Activated CD8-positive, alpha-beta memory T cell treated with anti-CD3 and anti-CD28 coated beads for 36 hours (primary cell): Measurements from ENCODE around the gene HDAC8. TPM values are rescaled to one million over a fixed set of nuclear protein-coding genes. Genes with fewer than 3 reads are reported as not detected.

ENCODE experiments used
- CTCF ChIA-PET: fragments of 350-600 bp; sonication (Branson Sonifier 250); formaldehyde crosslinking; loops from one replicate; lab custom pipeline; 2021; ENCODE audit warnings: antibody characterized with exemption; lab: Charles Lee
- POLR2A ChIA-PET: fragments of 350-600 bp; sonication (Branson Sonifier 250); formaldehyde crosslinking; loops from one replicate; lab custom pipeline; 2021; ENCODE audit warnings: antibody characterized with exemption; lab: Charles Lee
- total RNA-seq, 2 experiments: library from RNA; stranded (reverse); gene quantifications; one replicate each; pipeline ENCODE4 v1.2.3, GENCODE V29; 2021

Gene HDAC8
- total RNA-seq, 2 experiments from 2014 or later = 21.7 to 21.9 TPM

DNA sequence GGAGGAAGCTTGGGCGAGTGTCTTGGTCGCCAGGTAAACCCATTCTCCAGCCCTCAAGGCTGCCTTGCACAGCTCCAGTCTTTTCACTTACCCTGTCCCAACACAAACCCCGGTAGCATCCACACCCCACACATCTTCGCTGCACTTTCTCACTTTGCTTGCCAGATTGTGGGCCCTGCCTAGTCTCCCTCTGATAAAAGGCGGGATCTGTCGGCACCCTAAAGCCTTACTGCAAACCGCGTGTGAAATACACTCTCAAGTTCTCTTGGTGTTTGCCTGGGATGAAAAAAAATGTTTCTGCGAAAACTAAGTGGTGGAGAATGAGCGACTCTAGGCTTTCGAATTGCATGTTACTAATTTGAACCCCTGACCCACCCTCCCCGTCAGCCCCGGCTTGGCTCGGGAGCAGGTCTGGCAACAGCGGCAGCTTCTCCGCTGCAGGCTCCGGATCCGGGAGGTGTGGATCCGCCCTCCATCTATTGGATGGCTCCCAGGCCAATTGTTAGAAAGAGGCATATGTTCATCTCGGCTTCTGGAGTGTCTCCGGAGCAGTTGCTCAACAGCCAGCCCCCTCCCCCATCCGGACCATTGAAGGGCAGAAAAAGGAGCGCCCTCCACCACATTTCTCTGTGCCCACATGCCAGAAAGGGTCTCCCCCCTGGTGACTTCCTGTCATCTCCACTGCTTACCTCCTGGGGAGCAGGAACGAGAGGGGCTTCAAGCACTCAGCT, 263.9 kb downstream of the HDAC8 start:
- CTCF ChIA-PET = interaction anchor here (1.0 kb wide), 1 partner anchor 11 kb away, joined by 4 read pairs; no protein-coding TSS in a partner anchor
- POLR2A ChIA-PET = no interaction called here

DNA sequence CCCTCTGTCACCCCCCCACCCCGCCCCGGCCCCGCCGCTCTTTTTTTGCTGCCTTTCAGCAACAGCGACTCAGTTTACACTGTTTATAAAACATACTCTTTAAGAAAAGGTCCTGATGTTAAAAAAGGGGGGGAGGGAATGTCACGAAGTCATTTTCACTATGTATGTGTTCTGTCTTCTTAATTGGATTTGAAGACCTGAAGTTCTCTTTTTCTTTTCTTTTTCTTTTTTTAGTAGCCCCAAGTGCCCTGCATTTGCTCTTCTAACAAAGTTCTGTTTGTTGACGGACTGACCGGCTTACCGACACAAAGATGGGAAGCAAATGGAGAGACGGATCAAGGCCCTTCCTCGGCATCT, 264.5 kb downstream of the HDAC8 start:
- POLR2A ChIA-PET = no interaction called here
- CTCF ChIA-PET = interaction anchor here (1.0 kb wide), 1 partner anchor 10 kb away, joined by 4 read pairs; no protein-coding TSS in a partner anchor

DNA sequence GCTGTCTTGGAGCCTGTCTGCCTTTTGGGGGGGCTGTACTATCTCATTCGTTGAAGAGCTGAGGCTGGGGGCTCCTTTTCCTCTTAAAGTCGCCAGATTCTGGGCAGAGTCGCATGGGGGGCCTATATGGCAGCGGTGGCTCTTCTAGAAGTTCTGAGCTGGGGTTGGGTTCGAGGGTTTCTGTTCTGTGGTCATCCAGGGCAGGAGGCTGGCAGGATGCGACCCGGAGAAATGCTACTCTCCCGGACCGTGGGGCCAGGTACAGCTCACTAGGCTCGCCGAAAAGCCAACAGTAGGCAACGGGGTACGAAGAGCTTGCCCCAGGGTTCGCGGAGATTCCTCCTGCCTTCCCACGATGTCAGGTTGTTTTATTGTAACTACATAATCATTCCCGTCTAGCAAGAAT, 265.0 kb downstream of the HDAC8 start:
- ChIA-PET CTCF (no interaction called here), POLR2A (interaction anchor here (0.8 kb wide), 1 partner anchor 30 kb away, joined by 3 read pairs; the partner anchor contains the start of gene RPS4X)

DNA sequence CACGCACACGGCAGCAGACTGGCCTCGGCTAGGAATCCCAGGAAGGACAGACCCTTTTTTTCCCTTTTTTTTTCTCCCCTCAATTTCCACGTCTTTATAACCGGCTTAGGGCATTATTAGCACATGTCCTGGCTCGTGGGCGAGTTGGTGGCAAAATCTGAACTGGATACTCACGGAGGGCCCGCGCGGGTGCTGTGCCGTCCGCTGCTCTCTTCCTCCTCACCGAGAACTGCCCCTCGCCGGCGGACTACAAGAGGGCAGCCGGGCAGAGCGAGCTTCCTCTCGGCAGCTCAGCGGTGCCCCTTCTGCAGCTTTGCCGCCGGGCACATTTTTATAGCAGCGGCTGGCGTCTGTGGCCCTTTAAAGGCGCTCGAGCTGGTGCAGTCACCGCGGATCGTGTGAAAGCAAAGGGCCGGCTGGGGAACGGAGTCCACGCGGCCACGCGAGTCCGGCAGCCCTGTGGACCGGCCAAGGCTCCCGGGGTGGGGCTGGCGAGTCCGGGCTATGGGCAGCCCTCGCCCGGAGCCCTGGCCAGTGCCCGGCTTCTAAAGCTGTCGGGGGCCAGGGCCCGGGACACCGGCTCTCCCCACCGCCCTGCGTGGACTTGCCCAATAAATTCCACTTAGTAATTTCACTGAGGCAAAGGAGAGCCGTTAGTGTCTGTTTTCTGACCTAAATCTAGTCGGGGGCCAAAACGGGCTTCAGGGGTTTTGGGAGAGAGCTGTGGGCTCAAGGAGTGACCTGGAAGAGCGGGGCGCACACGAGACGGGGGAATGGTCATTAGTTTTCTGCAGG, 265.6 kb downstream of the HDAC8 start:
- CTCF ChIA-PET = no interaction called here
- POLR2A ChIA-PET = interaction anchor here (0.8 kb wide), 2 partner anchors 30 to 40 kb away, joined by 3 to 5 read pairs; partner anchors contain the start of gene RPS4X

DNA sequence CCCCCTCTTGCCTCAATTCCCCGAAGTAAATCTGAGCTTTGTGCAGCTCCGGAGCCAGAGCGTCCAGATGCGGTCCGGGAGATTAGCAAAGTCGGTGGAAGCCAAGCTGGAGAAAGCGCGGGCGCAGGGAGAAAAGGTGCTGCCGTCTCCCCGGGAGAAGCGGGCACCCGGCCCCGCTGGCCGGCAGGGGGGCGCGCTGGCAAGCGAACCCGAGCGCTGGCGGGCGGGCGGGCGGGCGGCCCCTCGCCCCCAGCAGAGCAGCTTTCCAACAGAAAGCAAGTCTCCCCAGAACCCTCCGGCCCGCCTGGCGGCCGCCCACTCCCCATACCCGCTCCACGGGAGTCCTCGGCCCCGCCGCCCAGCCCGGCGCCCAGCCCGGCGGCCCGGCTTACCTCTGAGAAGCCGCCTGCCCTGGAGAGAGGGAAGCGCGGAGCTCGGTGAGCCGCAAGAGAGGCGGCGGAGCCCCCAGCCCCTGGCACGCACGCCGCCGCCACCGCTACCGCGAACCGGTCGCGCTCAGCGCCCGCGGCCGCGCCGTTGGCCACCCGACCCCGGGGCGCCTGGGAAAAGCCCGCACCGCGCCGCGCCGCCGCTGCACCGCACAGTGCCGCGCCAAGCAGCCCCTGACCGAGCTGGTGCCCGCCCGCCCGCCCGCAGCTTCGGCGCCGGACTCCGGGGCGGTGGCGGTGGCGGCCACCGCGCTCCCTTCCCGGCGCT, 266.4 kb downstream of the HDAC8 start:
- CTCF ChIA-PET = no interaction called here
- POLR2A ChIA-PET = no interaction called here

DNA sequence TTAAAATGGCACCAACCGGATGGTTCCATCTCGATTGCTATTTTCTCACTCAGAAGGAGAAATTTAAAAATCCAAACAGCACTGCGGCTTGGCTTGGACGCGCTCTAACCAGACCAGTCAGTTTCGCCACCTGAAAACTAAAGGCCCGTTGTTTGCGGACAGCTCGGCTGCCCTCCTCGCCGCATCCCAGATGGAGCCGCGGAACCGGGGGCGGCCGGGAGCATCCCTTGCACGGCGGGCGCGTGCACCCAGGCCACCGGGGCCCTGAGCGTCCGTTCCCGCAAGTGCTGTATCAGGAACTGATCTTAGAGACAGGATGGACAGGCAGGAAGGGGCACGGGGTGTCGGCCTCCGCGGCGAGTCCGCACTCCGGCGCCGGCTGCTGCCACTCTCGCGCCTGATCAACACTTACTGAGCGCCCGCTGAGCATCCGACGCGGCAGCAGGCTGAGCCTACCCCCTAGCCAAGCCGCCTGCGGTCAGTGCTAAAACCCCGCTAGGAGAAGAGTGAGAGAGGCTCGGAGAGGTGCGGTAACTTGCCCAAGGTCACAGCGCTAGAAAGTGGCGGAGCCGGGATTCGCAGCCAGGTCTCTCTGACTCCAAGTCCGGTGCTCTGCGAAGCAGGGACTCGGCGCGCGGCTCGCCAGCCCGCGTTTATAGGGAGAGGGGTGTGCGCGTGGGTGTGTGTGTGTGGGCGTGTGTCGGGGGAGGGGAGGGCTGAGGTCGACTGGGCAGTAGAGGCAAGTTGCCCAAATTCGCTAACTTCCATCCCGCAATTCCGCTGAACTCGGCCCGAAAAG, 267.2 kb downstream of the HDAC8 start, which contains the start of gene CITED1:
CITED1 (minus strand) TSS at position 629 of the 799 bp plus-strand sequence. CDS start 3,045 bp downstream, outside the sequence.
- ChIA-PET CTCF (no interaction called here), POLR2A (no interaction called here)

DNA sequence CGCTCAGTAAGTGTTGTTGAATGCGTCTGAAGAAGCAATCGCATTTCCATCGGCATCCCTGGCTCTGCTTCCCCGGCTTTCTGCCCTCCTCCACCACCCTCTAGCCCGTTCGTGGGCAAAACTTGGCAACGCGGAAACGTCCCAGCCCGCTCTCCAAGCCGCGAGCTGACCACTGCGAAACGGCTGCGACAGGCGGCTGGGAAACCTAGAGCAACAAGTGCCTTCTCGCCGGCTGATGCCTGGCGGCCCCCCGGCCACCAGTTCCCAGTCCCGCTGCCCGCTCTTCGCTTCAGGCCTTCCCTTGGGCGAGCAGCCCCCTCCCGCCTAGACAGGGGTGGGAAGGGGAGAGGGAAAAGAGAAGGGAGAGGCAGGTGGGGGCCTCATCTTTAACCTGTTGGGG, 267.8 kb downstream of the HDAC8 start:
- POLR2A ChIA-PET = no interaction called here
- CTCF ChIA-PET = no interaction called here

DNA sequence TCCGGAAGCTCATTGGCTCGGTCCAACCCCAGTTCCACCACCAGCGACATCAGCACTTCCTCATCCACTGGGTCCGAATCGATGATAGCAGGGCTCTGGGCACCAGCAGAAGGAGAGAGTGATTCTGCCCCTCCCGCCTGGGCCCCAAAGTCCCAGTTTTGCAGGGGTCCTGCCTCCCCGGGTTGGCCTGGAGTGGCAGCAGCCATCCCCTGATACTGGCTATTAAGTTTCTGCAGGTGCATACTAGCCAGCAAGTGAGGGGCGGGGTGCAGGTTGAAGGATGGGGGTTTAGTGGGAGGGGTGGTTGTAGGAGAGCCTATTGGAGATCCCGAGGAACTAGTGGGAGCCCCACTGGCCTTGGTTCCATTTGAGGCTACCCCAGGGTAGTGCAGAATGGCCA, 270.9 kb downstream of the HDAC8 start:
- CTCF ChIA-PET = no interaction called here
- POLR2A ChIA-PET = no interaction called here

DNA sequence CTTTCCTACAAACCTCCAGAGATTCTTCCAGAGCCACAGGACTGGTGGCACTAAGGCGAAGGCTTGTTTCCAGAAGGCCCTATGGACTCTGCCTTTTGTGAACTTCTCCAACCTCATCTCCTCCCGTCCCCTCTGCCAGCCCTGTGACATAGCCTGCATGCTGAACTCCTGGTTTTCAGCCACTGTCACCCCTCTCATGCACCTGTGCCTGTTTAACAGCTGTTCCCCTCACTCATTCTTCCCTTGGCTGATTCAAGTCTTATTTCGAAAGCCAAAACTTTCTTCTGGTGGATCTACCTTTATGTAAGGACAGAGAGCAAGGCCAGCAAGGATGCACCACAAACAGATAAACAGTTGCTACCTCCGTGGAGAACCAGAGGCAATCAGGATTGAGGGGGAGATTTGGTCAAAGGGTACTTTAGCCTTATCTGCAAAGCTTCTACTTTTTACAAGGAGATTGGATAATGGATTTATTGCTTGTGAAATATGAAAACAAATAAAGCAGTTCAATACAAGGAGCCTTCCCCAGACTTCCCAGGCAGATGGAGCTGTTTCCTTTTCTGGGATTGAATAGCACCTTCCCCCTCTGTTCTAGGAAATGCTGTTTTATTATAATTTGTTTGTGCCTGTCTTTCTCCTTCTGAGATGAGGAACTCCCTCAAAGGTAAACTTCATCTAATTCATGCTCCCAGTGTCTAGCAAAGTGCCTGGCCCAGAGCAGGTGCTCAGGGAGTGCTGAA, 272.6 kb downstream of the HDAC8 start:
- CTCF ChIA-PET = no interaction called here
- POLR2A ChIA-PET = no interaction called here

DNA sequence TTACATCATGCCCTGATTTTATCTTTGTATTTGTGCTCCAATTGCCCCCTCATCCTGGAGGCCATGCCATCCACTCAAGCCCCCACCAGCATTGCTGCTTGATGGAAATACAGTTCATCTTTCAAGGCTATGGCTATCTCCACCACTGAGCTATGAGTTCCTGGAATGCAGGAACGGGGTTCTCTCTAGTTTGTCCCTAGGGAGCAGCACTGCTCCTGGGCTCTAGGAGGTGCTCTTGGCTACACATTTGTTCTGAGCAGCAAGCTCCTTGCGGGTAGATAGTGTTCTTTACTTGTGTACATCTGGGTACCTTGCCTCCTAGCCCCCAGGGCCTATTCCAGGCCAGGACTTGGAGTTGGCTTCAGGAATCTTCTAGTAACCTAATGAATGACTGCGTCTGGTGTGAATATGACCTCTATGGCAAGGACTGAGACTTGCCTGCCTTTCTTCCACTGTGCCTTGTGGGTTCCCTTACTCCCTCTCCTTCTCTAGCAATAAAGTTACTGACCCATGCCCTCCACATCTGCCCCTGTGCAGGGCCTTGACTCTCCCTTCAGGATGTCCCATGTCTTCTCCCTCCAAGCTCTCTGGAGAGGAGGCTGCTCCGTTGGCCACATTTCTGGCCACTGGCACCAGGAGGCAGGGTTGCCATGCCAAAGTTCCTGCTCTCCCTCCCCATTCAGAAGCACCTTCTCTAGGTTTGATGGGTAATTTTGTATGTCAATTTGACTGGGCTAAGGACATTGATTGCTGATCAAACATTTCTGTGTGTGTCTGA, 274.5 kb downstream of the HDAC8 start:
- ChIA-PET CTCF (interaction anchor here (0.9 to 1.1 kb wide), 2 partner anchors 11 to 243 kb away, joined by 3 to 4 read pairs; no protein-coding TSS in a partner anchor), POLR2A (no interaction called here)

DNA sequence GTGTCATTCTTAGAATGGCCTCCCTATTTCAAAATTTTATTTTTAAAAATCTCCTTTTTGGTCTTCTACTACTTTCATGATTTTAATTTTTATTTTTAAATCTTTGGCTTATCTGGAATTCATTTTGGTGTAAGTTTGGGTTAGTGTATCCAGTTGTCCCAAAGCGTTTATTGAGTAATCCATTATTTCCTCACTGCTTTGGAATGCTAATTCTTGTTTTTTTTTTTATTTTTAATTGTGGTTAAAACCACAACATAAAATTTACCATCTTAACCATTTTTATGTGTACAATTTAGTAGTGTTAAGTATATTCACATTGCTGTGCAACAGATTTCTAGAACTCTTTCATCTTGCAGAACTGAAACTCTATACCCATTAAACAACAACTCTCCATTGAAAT, 275.7 kb downstream of the HDAC8 start:
- ChIA-PET CTCF (interaction anchor here (1.1 kb wide), 1 partner anchor 244 kb away, joined by 3 read pairs; no protein-coding TSS in a partner anchor), POLR2A (no interaction called here)

DNA sequence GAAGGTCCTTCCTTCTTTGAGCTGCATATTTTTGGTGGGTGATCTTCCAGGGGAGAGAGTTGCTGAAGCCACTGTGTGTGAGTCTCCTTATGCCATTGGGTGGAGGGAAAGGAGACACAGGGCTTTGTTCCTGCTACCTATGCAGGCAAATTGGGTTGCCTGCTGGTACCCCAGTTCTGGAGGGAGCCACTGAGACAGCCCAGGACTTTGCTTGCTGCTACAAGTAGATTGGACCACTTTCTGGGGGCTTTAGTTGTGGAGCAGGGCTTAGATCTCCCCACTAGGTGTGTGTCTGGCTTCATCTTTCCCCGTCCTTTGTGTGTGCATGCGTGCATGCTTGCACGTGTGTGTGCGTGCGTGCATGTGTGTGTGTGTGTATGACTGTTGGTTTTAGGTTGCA, 276.9 kb downstream of the HDAC8 start:
- CTCF ChIA-PET = no interaction called here
- POLR2A ChIA-PET = no interaction called here

DNA sequence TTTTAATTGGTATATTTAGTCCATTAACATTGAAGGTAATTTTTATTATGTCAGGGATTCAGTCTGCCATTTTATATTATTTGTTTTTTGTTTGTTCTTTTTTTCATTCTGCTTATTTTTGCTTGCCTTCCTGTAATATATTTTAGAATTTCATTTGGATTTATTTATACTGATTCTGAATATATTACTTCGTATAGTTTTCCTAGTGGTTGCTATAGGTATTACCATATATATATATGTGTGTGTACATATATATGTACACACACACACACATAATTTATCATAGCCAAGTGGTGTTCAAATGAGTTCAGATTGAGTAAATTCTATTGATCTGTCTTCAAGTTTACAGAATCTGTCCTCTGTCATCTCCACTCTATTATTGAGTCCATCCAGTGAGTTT, 278.1 kb downstream of the HDAC8 start:
- CTCF ChIA-PET = no interaction called here
- POLR2A ChIA-PET = no interaction called here

DNA sequence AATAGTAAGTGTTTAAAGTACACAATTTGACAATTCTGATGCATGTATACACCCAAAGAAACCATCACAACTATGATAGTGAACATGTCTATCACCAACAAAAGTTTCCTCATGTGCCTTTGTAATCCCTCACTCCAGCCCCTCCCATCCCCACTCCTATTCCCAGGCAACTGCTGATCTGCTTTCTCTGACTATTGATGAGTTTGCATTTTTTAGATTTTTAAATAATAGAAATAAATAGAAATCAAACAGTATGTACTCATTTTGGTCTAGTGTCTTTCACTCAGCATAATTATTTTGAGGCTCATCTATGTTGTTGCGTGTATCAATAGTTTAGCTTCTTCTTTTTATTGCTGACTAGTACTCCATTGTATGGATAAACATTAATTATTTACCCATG, 290.3 kb downstream of the HDAC8 start:
- ChIA-PET POLR2A (no interaction called here), CTCF (interaction anchor here (1.2 kb wide), 1 partner anchor 15 kb away, joined by 3 read pairs; no protein-coding TSS in a partner anchor)

DNA sequence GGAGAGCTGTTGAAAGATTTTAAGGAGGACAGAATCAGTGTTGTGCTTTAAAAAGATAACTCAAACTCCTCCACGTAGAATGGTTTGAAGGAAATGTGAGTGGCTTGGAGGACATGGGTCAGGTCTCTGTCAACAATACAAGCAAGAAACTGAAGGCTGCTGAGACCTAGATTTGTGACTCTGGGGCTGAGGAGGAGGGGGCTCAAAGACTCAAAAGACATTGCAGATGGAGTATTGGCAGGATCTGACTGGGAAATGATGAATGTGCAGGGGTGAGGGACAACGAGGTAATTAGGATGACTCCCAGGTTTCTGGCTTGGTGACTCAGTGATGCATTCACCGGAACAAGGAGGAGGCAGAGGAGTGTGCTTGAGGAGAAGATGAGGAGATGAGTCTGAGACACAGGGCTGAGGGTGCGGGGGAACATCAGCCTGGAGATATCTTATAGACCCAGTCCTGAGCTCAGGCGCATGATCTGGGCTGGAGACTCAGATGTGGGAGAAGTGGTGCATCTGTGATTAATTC, 292.3 kb downstream of the HDAC8 start:
- CTCF ChIA-PET = no interaction called here
- POLR2A ChIA-PET = no interaction called here
